H1 (cell line): ENCODE results near the gene ACSF3.

Experiments used
- CHD1 ChIP-seq: IDR thresholded peaks from 2 replicates; pipeline ENCODE4 v1.6.1; 2012; ENCODE audit warnings: low read depth, low read length, improper control_type of control experiment
- CHD2 ChIP-seq: IDR thresholded peaks from 2 replicates; pipeline ENCODE4 v1.6.1; 2012; ENCODE audit warnings: low read length, improper control_type of control experiment
- EP300 ChIP-seq, 2 experiments: IDR thresholded peaks; 1 replicate in 1 of 2; 2 replicates in 1 of 2; pipeline ENCODE4 v1.6.1; 2011 to 2012; ENCODE audit warnings: low read depth in 2 of 2, low read length in 2 of 2, mild to moderate bottlenecking in 2 of 2, borderline replicate concordance in 1 of 2, inconsistent platforms in 1 of 2, moderate library complexity in 1 of 2
- EZH2 ChIP-seq: fragments of 200-600 bp; sonication (generic); IDR thresholded peaks from 2 replicates; pipeline ENCODE4 v1.7.1; 2012; ENCODE audit warnings: low read depth, mild to moderate bottlenecking, moderate library complexity, low read length, inconsistent platforms; ENCODE audit not compliant: severe bottlenecking
- JUND ChIP-seq: IDR thresholded peaks from 2 replicates; pipeline ENCODE4 v1.6.1; 2011; ENCODE audit warnings: mild to moderate bottlenecking, improper control_type of control experiment, low read length
- POLR2A ChIP-seq, 2 experiments: IDR thresholded peaks; 1 replicate in 1 of 2; 2 replicates in 1 of 2; pipeline ENCODE4 v1.6.1; 2011; ENCODE audit warnings: low read depth in 2 of 2, low read length in 2 of 2, mild to moderate bottlenecking in 2 of 2; ENCODE audit errors: control extremely low read depth in 1 of 2
- RFX5 ChIP-seq: IDR thresholded peaks from 2 replicates; pipeline ENCODE4 v1.6.1; 2011; ENCODE audit warnings: low read depth, low read length, improper control_type of control experiment, borderline replicate concordance
- SIN3A ChIP-seq, 2 experiments: IDR thresholded peaks in 1 of 2; conservative IDR thresholded peaks in 1 of 2; 2 replicates each; pipeline ENCODE4 v1.6.1; 2011 to 2012; ENCODE audit warnings: low read length in 2 of 2, improper control_type of control experiment in 1 of 2, low read depth in 1 of 2, mild to moderate bottlenecking in 1 of 2
- SP1 ChIP-seq: IDR thresholded peaks from 2 replicates; pipeline ENCODE4 v1.6.1; 2011; ENCODE audit warnings: low read depth, low read length
- SP4 ChIP-seq: IDR thresholded peaks from 2 replicates; pipeline ENCODE4 v1.6.1; 2012; ENCODE audit warnings: low read length, inconsistent platforms
- SRF ChIP-seq: IDR thresholded peaks from 2 replicates; pipeline ENCODE4 v1.6.1; 2011; ENCODE audit warnings: mild to moderate bottlenecking, low read depth, low read length, moderate library complexity
- YY1 ChIP-seq: IDR thresholded peaks from 2 replicates; pipeline ENCODE4 v1.6.1; 2011; ENCODE audit warnings: low read depth, mild to moderate bottlenecking, low read length
- ZNF274 ChIP-seq: IDR thresholded peaks from 2 replicates; pipeline ENCODE4 v1.7.0; 2012; ENCODE audit warnings: low read length, borderline replicate concordance; ENCODE audit errors: extremely low read depth
- TF ChIP-seq, protein P1 (sequence below), 3 experiments: IDR thresholded peaks; 1 replicate in 2 of 3; 2 replicates in 1 of 3; pipeline versions ENCODE4 v1.5.1 to v1.6.1; 2011; ENCODE audit warnings: low read length in 3 of 3, mild to moderate bottlenecking in 3 of 3, inconsistent platforms in 2 of 3, low read depth in 1 of 3, moderate library complexity in 1 of 3; ENCODE audit not compliant: insufficient read depth in 1 of 3; ENCODE audit errors: control extremely low read depth in 1 of 3

DNA sequence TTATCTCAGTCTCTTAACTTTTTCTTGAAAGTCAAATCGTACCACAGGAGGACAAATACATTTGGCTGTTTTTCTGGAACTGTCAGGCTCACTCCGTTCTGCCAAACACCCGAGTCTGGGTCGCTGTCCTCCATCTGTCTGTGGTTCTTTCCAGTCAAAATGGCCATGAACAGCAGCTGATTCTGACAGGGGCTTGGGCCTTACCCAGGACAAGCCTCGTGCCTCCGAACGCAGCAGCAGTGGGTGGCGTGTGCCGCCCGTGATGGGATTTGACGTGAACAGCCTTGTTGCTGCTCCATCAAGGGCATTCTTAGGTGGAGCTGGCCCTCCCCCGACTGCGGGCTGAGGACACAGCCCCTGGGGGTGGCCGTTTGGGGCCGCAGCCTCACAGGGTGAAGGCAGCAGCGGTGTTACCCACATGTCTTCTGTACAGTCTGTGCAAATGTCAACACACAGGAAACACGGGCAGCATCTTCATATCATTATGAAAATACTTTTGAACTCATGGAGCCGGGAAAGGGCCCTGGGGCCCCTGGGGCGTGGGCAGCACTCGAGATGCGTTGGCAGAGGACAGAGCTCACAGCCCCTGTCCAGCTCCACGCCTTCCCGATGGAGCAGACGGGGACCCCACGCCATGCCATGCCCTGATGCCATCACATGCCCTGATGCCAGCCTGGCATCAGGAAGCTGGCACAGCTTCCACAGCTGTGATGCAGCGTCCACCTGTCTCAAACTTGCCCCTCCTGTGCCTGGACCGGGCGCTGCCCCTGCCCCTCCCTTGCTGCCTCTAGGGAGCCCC is 8.6 kb upstream of the ACSF3 start:
- TF ChIP-seq, protein P1, sequence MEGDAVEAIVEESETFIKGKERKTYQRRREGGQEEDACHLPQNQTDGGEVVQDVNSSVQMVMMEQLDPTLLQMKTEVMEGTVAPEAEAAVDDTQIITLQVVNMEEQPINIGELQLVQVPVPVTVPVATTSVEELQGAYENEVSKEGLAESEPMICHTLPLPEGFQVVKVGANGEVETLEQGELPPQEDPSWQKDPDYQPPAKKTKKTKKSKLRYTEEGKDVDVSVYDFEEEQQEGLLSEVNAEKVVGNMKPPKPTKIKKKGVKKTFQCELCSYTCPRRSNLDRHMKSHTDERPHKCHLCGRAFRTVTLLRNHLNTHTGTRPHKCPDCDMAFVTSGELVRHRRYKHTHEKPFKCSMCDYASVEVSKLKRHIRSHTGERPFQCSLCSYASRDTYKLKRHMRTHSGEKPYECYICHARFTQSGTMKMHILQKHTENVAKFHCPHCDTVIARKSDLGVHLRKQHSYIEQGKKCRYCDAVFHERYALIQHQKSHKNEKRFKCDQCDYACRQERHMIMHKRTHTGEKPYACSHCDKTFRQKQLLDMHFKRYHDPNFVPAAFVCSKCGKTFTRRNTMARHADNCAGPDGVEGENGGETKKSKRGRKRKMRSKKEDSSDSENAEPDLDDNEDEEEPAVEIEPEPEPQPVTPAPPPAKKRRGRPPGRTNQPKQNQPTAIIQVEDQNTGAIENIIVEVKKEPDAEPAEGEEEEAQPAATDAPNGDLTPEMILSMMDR (IDR thresholded peaks at IDR 0.05; ENCODE audit: control extremely low read depth in 1 of 3, insufficient read depth in 1 of 3, low read depth in 1 of 3, low read length in 3 of 3): no peak
- no peak for TF ChIP-seq SIN3A (conservative IDR thresholded peaks at IDR 0.05 in 1 of 2, IDR thresholded peaks at IDR 0.05 in 1 of 2; ENCODE audit: low read depth in 1 of 2, low read length in 2 of 2)
- TF ChIP-seq EZH2: no peak
- TF ChIP-seq SP1: no peak
- TF ChIP-seq EP300 (IDR thresholded peaks at IDR 0.05; ENCODE audit: borderline replicate concordance in 1 of 2, low read depth in 2 of 2, low read length in 2 of 2): no peak
- TF ChIP-seq POLR2A (IDR thresholded peaks at IDR 0.05; ENCODE audit: control extremely low read depth in 1 of 2, low read depth in 2 of 2, low read length in 2 of 2): no peak
- no peak for TF ChIP-seq CHD1
- TF ChIP-seq SP4: no peak
- no peak for TF ChIP-seq YY1
- TF ChIP-seq SRF: no peak
- TF ChIP-seq JUND: no peak
- TF ChIP-seq ZNF274: no peak
- TF ChIP-seq RFX5: no peak
- no peak for TF ChIP-seq CHD2
